KOPT-K1 (cell line): ENCODE results near the gene SYCP2L.
"Not testable (repeated sequence)": the region's sequence is repeated elsewhere in the genome, so short reads cannot be mapped to it uniquely, and the experiment has no call there.

ENCODE experiments used
- H3K27ac ChIP-seq: fragments of 200-600 bp; sonication (generic); 2 replicates; pipeline ENCODE4 v1.5.1; 2016; ENCODE audit warnings: antibody characterized with exemption, mild to moderate bottlenecking, low read depth, low read length; ENCODE audit not compliant: poor library complexity, severe bottlenecking
- H3K36me3 ChIP-seq: fragments of 200-600 bp; sonication (generic); 2 replicates; pipeline ENCODE4 v1.5.1; 2017; ENCODE audit warnings: antibody characterized with exemption, mild to moderate bottlenecking, low read length, moderate library complexity; ENCODE audit not compliant: insufficient read depth
- H3K9me3 ChIP-seq: fragments of 200-600 bp; sonication (generic); 2 replicates; pipeline ENCODE4 v1.5.1; 2017; ENCODE audit warnings: antibody characterized with exemption, low read length, mild to moderate bottlenecking; ENCODE audit not compliant: insufficient read depth, poor library complexity, severe bottlenecking

SYCP2L gene

DNA sequence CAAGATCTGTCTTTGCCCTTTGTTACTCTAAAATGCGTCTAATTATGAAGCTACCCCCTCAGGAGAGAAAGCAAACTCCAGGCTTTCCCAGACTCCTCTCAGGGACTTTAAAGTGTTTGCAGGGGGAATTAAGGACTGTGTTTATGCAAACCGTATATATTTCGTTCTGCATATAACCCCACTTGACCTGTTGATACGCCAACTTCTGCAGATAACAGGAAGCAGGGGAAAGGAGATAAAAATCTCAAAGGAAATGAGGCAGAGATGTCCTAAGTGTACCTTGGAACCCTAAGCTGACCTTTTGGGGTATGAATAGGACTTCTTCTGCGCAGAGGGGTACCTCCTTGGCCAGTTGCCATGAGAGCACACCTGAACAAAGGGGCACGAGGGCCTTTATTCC lies 8.1 kb downstream of the SYCP2L start:
- no peaks in the 10 kb centered on the region for H3K36me3 ChIP-seq
- H3K27ac ChIP-seq, result no peak overlapping the region
- no peaks in the 10 kb centered on the region for H3K9me3 ChIP-seq

DNA sequence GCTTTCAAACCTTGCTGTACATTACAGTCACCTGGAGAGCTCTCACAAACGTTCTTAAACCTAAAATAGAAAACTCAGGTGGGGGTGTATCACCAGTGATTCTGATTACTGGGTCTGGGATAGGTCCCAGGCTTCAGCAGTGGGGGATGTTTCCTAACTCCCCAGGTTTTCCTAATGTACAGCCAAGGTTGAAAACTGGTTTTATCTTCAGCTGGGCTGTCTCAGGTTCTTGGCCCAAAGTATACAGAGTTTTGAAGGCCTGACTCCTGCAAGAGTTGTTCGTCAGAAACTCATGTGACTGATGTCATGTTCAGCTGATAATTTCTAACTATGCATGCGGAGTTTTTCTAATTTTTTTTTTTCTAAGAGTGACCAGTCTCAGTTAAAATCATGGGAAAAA lies 9.8 kb downstream of the SYCP2L start:
- Histone ChIP-seq H3K36me3 (no peaks in the 10 kb centered on the region), H3K9me3 (peaks cover 6% of the 10 kb centered on the region), H3K27ac (no peak overlapping the region)

- no peaks in the 10 kb centered on the region for H3K36me3 ChIP-seq
- H3K27ac ChIP-seq, result no peak overlapping the region
- peaks cover 11% of the 10 kb centered on the region for H3K9me3 ChIP-seq
These were observed 14.9 kb downstream of the SYCP2L start for GRCh38 chr6:10901770-10902169.

- Histone ChIP-seq H3K9me3 (peaks cover 11% of the 10 kb centered on the region), H3K27ac (no peak overlapping the region), H3K36me3 (no peaks in the 10 kb centered on the region)
These were observed 17.2 kb downstream of the SYCP2L start for GRCh38 chr6:10904015-10904414.

- Histone ChIP-seq H3K27ac (no peak overlapping the region), H3K36me3 (no peaks in the 10 kb centered on the region), H3K9me3 (no peaks in the 10 kb centered on the region)
These were observed 21.4 kb downstream of the SYCP2L start for GRCh38 chr6:10908228-10908627.

- not testable (repeated sequence) for H3K9me3 ChIP-seq, H3K36me3 ChIP-seq, H3K27ac ChIP-seq
These were observed 32.7 kb downstream of the SYCP2L start for GRCh38 chr6:10919520-10919919.

DNA sequence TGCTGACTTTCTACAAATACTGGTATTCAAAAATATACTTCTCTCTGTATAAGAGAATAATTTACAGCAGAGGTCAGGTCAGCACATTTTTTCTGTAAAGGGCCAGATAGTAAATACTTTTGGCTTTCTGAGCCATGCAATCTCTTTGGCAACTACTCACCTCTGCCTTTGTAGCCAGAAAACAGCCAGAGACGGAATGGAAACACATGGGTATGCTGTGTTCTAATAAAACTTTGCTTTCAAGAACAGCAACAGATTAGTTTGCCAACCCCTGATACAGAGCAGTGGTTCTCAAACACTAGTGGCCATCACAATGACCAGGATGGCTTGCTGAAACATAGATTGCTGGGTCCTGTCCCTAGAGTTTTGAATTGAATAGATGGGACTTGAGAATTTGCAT lies 46.3 kb downstream of the SYCP2L start:
- Histone ChIP-seq H3K36me3 (no peaks in the 10 kb centered on the region), H3K9me3 (no peaks in the 10 kb centered on the region), H3K27ac (no peak overlapping the region)

DNA sequence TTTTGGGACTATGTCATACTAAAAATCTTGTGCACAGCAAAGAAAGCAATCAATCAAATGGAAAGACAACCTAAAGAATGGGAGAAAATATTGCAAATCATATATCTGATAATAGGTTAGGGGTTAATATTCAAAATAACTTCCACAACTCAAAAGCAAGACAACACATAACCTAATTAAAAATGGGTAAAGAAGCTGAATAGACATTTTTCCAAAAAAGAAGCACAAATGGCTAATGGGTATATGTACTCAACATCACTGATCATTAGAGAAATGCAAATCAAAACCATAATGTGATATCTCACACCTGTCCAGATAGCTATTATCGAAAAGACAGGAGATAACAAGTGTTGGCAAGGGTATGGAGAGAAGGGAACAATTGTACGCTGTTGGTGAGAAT lies 53.0 kb downstream of the SYCP2L start:
- Histone ChIP-seq H3K9me3 (no peaks in the 10 kb centered on the region), H3K27ac (no peak overlapping the region), H3K36me3 (no peaks in the 10 kb centered on the region)

- H3K27ac ChIP-seq, result no peak overlapping the region
- no peaks in the 10 kb centered on the region for H3K9me3 ChIP-seq
- H3K36me3 ChIP-seq, result no peaks in the 10 kb centered on the region
These were observed 59.0 kb downstream of the SYCP2L start for GRCh38 chr6:10945845-10946244.

GRCh38 chr6:10947966-10948365 lies 61.1 kb downstream of the SYCP2L start:
- H3K9me3 ChIP-seq, result no peaks in the 10 kb centered on the region
- H3K27ac ChIP-seq, result no peak overlapping the region
- H3K36me3 ChIP-seq, result no peaks in the 10 kb centered on the region

DNA sequence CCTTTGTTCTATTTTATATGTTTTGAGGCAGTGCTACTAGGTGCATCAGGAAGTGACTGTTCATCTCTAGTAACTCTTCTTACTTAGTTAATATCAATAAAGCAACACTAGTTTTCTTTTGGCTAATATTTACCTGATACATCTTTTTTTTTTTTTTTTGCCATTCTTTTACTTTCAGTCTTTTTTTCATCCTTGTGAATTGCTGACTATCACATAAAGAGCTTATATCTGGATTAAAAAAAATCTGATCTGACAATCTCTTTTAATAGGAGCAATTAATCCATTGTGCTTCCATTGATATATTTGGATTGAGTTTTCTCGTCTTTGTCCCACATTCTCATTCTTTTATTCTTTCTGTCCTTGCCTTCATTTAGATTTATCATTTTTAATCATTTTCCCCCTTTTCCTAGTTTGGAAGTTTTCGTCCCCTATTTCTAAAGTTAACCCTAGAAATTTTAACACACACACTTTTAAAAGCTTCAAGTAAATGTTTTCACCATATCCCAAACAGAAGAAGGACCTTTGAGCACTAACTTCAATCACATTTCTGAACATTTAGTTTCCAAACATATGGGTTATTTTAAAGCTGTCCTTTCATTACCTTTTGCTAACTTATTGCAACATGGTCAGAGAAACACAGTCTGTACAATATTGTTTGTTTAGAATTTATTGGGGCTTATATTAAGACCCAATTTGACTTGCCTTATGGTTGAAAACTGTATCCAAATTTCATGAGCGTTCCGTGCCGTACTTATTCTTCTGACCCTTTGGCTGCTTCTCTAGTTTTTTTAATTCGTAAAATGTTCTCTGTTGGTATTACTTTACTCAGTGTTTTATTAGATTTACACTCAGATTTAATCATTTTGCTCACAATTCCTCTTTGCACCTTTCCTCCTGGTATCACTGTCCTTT lies 63.0 kb downstream of the SYCP2L start:
- no peaks in the 10 kb centered on the region for H3K9me3 ChIP-seq
- no peaks in the 10 kb centered on the region for H3K36me3 ChIP-seq
- H3K27ac ChIP-seq, result no peak overlapping the region

GRCh38 chr6:10951675-10952282 lies 64.9 kb downstream of the SYCP2L start:
- no peaks in the 10 kb centered on the region for H3K9me3 ChIP-seq
- no peaks in the 10 kb centered on the region for H3K36me3 ChIP-seq
- H3K27ac ChIP-seq, result no peak overlapping the region

DNA sequence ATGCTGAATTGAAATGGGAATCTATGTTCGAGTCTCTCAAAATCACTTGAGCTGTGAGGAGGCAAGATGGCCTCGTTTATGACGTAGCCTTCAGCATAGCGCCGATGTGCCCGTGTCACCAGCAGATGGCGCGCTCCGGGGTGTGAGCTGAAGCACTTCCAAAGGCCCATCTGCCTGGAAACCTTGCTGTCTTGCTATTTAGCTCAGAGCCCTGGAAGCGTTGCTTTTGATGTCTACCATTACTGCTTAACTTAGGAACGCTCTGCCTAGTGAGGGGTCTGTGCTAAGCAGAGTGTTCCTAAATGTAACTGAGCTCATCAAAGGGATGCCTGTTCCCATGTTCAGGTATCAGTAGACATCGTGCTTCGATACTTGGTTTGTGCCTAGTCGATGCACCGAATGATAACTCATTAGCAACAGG lies 67.7 kb downstream of the SYCP2L start:
- Histone ChIP-seq H3K9me3 (no peaks in the 10 kb centered on the region), H3K36me3 (no peaks in the 10 kb centered on the region), H3K27ac (no peak overlapping the region)

DNA sequence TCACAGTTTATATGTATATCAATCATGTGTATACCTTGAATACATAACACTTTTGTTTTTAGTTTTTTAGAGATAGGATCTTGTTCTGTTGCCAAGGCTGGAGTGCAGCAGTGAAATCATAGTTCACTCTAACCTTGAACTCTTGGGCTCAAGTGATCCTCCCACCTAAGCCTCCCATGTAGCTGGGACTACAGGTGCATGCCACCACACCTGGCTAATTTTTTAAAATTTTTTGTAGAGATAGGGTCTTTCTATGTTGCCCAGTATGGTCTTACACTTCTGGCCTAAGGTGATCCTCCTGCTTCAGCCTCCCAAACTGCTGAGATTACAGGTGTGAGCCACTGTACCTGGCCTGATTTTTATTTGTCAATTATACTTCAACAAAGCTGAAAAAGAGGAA lies 69.9 kb downstream of the SYCP2L start:
- no peaks in the 10 kb centered on the region for H3K36me3 ChIP-seq
- no peak overlapping the region for H3K27ac ChIP-seq
- H3K9me3 ChIP-seq, result no peaks in the 10 kb centered on the region

GRCh38 chr6:10957414-10957886 lies 70.6 kb downstream of the SYCP2L start:
- H3K36me3 ChIP-seq, result no peaks in the 10 kb centered on the region
- H3K27ac ChIP-seq, result no peak overlapping the region
- no peaks in the 10 kb centered on the region for H3K9me3 ChIP-seq

- no peaks in the 10 kb centered on the region for H3K9me3 ChIP-seq
- no peaks in the 10 kb centered on the region for H3K36me3 ChIP-seq
- H3K27ac ChIP-seq, result no peak overlapping the region
These were observed 73.3 kb downstream of the SYCP2L start for GRCh38 chr6:10960171-10960570.
